Right hindlimb (tissue), 1 donor: Measurements from ENCODE around the gene HOXA9.
A peak's percentile ranks its signal among the peaks of the same experiment; 100 is the strongest.

Experiments
- DNase-seq: peaks from one replicate; pipeline ENCODE4 v3.0.0-alpha.2; 2018

HOXA9 gene

GRCh38 chr7:27141137-27141922 is 24.0 kb downstream of the HOXA9 start:
- DNase-seq = no peak

- peak; percentile 27 for DNase-seq
Measured at GRCh38 chr7:27140126-27140857, 25.0 kb downstream of the HOXA9 start.

DNA sequence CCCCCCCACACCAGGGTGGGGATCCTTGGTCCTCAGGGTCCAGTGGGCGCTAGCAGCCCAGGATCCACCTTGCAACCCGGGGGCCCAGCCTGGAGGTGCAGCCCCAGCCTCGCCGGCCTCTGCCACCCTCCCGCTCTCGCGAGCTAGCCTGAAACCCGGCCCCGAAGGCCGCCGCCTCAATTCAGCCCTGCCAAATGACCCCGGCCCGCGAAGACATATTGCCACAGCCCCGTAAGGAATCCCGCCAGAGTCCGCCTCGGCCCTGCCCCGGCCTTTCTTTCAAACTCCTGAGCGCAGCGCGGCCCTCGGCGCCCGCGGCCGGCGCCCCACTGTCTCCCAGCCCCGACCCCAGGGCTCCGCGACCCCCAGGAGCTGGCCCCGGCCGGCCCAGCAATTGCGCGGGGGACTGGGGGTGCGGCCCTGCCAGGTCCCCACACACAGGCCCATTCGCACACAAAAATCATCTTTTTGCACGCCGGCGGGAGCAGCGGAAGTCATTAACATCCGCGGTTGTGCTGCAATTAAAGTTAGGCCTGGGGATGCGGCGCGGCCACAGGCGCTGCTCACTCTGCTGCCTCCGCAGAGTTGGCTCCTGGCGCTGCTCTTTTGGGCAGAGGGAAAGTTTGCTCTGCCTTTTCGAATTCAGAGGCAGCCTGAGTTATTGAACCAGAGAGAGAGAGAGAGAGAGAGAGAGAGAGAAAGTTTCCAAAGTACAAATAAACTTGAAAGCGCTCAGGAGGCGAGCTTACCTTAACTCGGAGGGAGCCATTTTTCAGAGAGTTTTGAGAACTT is 25.8 kb downstream of the HOXA9 start:
- DNase-seq = peak; percentile 43

- no peak for DNase-seq
Measured at GRCh38 chr7:27138985-27139333, 26.4 kb downstream of the HOXA9 start.

DNA sequence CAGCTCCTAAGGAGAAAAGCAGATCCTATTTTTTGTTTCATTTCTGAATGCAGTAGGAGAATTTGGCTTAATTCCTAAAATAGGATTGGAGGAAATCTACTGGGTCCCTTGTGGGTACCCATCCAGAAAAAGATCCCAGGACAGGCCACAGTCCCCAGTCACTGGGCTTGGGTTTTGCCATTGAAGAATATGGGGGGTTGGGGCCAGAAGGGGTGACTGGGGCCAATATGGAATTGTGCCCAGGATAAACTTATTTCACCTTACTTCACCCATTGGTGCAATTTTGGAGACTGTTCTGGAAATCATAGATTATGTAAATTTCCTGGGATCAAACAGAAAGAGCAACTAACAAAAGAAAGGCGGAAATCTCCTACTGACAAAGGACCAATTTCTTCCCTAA is 26.9 kb downstream of the HOXA9 start:
- DNase-seq = no peak

DNA sequence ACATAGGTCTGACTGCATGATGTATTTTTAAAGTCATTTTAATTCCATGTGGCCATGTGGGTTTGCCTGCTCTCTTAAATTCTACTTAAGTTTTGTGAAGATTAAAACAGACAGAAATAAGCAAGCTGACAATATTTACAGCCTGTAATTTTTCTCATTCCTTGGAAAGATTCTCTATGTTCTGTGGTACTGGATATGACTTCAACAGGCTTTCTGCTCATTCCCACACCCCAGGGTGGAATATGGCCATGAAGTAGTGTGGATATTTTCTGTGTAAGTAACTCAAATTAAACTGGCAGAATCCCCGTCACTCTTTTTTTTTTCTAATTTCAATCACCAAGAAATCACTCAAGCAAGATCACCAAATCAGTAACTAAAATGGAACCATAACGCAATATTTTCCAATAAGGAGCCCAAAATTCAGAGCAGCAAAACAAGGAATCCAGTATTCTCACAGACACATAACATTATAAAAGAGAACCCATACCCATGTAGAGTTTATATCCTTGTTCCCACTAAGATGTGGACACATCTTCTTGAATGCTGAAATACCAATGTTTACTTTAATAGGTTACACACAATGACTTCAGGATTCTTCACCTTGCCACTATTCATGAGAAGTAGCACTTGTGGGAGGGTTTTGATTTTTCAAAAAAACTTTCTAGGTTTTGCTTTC is 27.6 kb downstream of the HOXA9 start:
- no peak for DNase-seq

DNA sequence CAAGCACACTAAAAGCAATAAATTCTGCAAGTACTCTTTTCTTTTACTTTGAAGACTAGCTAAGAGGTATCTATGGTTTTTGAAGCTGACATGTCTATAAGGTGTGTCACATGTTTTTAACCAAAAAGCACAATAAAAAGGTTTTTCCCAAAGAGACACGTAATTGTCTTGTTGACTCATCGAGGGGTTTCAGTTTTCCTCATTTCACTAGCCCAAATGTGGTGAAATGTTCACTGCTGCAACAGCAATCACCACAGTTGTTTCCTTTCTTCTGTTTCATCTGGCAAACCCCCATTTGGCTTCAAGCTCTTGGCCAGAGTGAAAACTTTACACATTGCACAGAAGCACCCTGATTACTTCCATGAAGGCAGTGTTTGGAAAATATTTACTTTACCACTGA is 30.9 kb downstream of the HOXA9 start:
- peak; percentile 37 for DNase-seq

GRCh38 chr7:27133409-27134231 is 31.7 kb downstream of the HOXA9 start:
- DNase-seq = no peak

GRCh38 chr7:27132978-27133377 is 32.4 kb downstream of the HOXA9 start:
- DNase-seq = no peak

- DNase-seq = no peak
Measured at GRCh38 chr7:27132214-27132613, 33.1 kb downstream of the HOXA9 start.

DNA sequence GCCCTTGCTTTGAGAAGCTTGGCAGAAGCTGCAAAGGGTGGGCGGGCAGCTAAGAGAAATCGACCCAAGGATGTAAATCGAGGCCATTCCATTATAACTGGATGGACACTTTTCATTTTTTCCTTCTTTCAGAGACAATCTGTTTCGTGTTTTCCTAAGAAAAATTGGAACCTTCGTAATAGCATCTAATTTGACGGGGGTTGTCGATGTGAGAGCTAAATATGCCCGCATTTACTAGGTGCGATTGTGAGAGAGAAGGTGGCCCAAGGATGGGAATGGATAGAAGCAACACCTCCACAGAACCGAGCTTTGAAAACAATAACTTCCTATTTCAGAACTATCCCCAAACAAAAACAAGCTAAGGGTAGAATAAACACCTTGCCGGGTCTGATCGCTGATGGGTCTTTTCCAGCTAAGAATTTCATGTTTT is 33.9 kb downstream of the HOXA9 start:
- DNase-seq = no peak

DNA sequence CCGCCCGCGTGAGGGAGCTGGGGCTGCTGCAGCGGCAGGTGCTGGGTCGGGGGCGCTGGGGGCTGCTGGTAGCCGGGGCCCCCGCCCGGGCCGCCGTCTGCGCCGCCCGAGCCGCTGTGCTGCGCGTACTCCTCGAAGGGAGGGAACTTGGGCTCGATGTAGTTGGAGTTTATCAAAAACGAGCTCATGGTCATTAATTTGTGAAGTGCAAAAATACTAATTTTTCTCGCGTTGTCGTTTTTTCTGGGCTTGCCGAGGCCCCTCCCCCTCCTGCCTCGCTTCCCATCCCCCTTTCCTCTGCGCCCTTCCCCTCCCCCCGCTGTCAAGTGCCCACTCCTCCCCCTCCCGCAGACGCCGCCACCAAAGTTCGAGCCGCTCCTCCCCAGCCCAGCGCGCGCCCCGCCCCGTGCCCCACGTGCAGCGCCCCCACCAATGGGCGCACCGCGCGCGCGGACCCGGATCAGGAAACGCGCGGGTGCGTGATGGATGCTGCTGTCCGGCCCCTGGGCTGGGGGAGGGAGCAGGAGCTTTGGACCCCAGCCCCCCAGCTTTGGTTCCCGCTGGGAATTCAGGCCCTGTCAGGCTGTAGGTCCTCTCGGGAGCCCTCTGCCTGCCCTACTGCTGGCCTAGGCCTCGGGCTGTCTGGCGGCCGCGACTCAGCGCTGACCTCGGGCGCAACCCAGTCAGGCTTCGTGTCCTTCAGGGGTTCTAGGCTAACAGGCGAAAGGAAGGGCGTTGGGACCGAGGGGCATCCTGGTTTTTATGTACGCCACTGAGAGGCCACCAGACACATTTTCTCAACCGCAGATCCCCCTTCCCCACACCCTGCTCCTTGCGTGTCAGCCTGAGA is 34.6 kb downstream of the HOXA9 start, which contains the start of gene HOXA4:
Gene HOXA4, minus strand, starts transcription at position 218 of the 850 bp plus-strand sequence. Its CDS starts 24 bp downstream, at position 194.
- DNase-seq = peak; percentile 95

DNA sequence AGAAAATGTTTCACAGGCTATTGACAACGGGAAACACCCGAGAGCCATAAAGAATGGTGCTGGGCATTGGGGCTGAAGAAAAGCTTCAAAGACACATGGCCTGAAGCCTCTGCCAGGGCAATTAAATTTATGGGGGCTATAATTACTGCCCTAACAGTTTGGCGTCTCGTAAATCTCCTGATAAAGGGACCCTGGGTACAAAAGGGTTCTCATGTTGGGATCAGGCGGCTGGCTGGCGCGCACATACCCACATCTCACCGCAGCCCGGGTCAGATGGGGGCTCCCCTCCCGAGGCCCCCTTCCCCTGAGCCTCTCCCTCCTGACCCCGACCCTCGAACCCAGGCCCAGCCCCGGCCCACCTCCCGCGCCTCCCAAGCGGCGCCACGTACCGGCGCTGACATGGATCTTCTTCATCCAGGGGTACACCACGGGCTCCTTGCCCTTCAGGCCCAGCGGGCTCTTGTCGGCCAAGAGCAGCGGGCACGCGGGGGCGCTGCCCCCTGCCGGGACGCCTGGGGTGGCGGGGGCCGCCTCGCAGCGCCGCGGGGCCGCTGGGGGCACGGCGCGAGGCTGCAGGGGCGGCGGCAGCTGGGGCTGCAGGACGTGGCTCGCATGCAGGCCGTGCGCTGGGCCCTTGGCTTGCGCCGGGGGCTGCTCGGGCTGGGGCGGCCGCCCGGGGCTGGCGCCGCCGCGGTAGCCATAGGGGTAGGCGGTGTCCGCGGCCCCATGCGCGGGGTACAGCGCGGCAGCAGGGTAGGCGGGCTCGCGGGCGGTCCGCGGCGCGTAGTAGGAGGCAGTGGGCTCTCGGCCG is 35.4 kb downstream of the HOXA9 start:
- DNase-seq = peak; percentile 59

GRCh38 chr7:27128776-27129728 is 36.3 kb downstream of the HOXA9 start:
- no peak for DNase-seq

DNA sequence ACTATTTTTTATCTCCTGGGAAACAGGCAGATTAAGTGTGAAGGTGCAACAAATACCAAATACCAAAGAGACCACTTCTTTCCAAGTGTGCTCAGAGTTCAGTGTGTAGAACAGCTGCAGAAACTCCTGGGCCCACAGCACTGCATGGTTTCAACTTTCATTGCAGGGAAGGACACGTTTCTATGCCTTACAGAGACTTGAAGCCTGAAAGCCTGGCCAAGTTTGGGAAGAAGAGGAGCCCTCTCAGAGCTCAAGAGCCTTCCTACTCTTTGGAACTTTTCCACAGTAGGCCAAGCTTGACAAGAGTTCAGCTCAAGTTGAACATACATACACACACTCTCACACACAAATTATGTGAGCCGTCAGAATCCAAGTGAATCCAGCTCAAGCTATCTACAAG is 37.3 kb downstream of the HOXA9 start:
- peak; percentile 81 for DNase-seq

DNA sequence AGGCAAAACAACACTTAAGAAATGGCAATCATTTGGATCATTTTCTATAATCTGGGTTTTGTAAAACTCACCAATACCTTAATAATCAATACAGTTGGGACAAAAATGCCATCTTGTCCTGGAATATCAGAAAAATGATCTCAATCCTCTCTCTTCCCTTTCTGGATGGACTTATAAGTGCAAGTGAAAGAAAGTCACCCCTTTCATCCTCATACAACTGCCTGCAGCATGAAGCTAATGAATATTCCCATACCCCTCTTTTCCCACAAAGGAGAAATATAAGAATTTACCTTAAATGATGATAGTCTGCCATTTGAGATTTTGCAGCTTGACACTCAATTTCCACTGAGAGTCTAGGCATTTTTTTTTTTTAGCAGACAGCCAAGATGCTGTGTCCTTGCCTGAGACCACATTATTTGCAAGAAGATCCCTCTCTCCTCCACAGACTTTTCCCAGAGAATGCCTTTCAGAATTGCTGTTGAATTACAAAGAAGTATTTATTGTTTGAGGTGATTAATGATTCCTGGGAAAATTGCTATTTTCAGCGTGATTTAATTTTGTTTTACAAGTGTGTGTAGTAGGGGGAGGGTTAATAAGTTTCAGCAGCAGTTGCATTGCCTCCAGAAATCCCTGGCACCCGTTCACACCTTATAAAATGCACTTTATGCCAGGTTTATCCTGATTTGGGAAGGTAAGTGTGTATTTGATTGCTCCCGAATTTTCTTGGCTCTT is 38.6 kb downstream of the HOXA9 start:
- DNase-seq = no peak

DNA sequence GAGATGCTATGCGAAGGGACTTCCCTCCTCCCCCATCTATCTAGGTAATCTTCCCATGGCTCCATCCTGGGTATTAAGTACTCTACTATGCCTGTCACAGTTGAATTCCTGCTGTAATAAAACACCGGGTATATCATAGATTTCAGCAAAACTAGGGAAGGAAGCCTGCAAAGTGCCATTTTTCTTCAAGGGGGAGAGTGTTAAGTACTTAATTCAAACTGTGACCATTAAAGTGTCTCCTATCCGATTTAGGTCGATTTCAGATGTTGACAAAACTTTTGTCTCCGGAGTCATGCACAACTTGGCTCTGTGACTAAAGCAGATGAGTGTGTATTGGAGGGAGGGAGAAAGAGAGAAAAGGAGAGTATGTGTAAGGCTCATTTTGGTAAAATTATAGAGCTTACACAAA is 39.3 kb downstream of the HOXA9 start:
- DNase-seq = no peak
